ENCODE measurements around the gene PLA2G3.

PLA2G3 gene

DNA sequence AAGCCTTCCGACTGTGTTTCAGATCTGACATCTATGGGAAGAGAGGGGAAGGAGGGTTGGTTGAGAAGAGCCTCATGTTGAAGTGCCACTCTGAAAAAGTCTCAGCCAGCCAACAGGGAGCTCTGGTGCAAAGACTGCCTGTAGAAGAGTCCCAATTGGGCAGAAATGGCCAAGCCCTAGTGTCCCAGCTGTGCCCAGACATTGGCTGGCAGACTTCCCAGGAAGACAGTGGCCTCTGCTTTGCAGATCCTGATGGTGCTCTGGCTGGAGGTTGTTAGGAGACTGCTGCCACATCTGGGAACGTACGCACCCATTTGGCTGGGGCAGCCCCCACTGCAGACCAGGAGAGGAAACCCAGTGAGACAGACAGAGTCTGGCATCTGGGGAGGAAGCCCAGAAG, 3.2 kb upstream of the PLA2G3 start:
- no peak for DNase-seq

GRCh38 chr22:31143038-31143437, 2.7 kb upstream of the PLA2G3 start:
- DNase-seq: no peak

- no peak for DNase-seq
These were observed 2.0 kb upstream of the PLA2G3 start for GRCh38 chr22:31142285-31142684.

GRCh38 chr22:31141551-31141950, 1.2 kb upstream of the PLA2G3 start:
- DNase-seq: no peak

- DNase-seq: no peak
These were observed 438 bp upstream of the PLA2G3 start for GRCh38 chr22:31140746-31141145.

DNA sequence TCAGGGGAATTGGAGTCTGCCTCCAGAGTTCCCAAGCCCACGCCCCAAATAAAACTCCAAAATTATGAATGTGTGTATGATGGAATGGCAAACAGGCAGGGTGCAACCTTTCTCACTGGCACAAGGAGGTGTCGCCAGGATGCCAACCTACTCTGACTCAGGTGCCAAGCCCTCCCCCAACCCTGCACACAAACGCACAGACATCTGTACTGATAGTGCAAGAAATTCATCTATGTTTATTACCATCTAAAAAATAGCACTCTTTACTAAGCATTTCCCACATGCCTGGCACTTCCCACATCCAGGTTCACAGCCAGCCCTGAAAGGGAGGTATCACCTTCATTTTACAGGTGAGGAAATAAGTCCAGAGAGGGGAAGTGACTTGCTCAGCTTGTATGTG, 1.2 kb downstream of the PLA2G3 start:
- DNase-seq: no peak

GRCh38 chr22:31138126-31138525, 2.2 kb downstream of the PLA2G3 start:
- DNase-seq: no peak

GRCh38 chr22:31137721-31138120, 2.6 kb downstream of the PLA2G3 start:
- no peak for DNase-seq

DNA sequence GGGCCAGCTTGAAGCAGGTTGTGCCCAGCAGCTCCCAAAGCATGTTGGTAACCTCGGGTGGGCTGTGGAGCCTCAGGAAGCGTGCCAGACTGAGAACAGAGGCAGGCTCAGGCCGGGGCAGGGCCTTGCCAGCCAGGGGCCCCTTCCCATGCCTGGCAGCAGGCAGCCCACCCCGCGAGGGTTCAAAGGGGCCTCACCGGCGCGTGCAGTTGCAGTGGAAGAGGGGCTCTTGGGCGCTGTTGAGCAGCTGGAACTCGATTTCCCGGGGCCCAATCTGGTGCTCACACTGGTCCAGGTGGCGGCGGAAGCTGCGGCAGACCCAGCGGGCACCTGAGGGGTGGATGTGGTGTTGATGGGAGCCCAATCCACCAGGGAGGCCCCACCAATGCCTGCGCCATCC, 3.6 kb downstream of the PLA2G3 start:
- no peak for DNase-seq

GRCh38 chr22:31136155-31136554, 4.2 kb downstream of the PLA2G3 start:
- no peak for DNase-seq

- no peak for DNase-seq
These were observed 4.6 kb downstream of the PLA2G3 start for GRCh38 chr22:31135706-31136105.

DNA sequence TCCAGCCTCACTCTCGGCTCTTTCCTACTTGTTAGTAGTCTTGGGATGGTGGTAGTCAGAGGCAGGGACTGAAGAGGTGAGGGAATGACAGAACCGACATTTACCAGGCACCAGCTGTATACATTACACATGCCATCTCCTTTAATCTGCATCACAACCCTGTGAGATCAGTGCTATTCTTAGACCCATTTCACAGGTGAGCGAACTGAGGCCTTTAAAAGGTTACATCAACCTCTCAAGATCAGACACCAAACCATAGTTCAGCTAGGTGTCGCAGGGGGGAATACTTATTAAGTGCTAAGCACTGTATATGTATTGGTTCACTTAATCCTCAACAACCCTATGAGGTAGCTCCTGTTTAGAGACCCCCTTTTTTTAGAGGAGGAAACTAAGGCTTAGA, 5.6 kb downstream of the PLA2G3 start:
- DNase-seq: no peak

DNA sequence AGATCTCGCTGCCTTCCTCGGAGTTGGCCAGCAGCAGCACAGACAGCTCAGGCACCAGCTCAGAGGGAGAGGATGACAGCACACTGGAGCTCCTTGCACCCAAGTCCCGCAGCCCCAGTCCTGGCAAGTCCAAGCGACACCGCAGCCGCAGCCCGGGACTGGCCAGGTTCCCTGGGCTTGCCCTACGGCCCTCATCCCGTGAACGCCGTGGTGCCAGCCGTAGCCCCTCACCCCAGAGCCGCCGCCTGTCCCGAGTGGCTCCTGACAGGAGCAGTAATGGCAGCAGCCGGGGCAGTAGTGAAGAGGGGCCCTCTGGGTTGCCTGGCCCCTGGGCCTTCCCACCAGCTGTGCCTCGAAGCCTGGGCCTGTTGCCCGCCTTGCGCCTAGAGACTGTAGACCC, 6.4 kb downstream of the PLA2G3 start:
- DNase-seq: no peak

GRCh38 chr22:31130873-31131272, 9.4 kb downstream of the PLA2G3 start:
- no peak for DNase-seq

DNA sequence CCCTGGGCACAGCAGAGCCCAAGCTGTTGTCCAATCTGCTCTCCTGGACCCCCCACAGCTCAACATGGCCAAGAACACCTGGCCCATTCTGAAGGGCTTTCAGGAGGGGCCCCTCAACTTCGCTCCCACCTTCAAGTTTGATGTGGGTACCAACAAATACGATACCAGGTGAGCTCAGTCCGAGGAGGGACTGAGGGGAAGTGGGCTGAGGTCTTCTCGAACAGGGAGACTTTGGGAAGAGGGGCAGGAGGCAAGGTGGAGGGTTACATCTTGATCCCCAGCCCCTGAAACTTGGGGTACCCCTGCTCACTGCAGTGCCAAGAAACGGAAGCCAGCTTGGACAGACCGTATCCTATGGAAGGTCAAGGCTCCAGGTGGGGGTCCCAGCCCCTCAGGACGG, 12.2 kb downstream of the PLA2G3 start:
- DNase-seq: no peak

DNA sequence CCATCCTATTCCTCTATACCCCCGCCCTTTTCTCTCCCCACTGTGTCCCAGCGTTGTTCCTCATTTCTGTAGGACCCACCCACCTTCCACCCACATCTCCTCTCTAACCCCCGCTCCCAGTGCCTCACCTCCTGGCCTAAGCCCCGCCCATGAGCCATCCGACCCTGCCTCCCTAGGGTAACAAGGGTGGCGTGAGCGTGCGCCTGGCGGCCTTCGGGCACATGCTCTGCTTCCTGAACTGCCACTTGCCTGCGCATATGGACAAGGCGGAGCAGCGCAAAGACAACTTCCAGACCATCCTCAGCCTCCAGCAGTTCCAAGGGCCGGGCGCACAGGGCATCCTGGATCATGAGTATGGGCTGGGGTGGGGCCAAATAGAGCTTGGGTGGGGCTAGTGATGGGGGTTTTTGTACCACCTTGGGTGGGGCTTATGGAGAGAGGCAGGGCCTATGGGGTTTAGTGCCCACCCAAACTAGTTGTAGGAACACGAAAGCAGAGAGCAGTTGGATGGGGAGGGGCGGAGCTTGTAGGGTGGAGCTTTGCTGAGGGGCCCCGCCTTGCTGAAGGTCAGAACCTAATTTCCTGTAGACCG, 13.0 kb downstream of the PLA2G3 start:
- no peak for DNase-seq

GRCh38 chr22:31126869-31127175, 13.5 kb downstream of the PLA2G3 start:
- DNase-seq: no peak

- no peak for DNase-seq
These were observed 14.0 kb downstream of the PLA2G3 start for GRCh38 chr22:31126128-31126868.

DNA sequence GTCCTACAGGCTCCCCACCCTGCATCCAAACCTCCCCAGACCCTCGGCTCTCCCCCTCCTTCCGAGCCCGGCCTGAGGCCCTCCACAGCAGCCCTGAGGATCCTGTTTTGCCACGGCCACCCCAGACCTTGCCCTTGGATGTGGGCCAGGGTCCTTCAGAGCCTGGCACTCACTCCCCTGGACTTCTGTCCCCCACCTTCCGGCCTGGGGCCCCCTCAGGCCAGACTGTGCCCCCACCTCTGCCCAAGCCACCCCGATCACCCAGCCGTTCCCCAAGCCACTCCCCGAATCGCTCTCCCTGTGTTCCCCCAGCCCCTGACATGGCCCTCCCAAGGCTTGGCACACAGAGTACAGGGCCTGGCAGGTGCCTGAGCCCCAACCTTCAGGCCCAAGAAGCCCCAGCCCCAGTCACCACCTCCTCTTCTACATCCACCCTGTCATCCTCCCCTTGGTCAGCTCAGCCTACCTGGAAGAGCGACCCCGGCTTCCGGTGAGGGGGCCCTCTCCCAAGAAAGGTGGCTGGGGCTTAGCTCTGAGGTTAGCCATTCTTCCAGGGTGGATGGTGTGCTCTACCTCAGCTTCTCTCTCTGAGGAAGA, 14.7 kb downstream of the PLA2G3 start:
- DNase-seq: no peak

- DNase-seq: no peak
These were observed 15.4 kb downstream of the PLA2G3 start for GRCh38 chr22:31124811-31125465.

DNA sequence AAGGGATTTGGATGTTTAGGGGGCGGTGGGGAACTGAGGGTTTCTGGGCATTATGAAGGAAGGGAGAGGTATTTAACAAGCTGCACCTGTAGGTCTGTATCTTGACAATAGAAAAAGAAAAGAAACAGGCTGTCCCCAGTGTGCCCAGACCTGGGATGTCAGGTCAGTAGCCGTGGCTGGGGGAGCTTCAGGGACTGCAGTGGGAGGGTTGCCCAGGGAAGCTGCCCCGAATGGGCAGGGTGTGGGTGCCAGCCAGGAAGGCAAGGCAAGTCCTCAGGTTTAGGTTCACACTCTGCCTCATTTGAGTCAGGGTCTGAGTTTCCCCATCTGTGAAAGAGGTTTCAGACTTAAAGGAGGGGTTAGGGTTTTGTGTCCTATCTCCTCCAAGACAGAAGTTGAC, 16.0 kb downstream of the PLA2G3 start:
- no peak for DNase-seq

- DNase-seq: no peak
These were observed 17.1 kb downstream of the PLA2G3 start for GRCh38 chr22:31123292-31123602.

DNA sequence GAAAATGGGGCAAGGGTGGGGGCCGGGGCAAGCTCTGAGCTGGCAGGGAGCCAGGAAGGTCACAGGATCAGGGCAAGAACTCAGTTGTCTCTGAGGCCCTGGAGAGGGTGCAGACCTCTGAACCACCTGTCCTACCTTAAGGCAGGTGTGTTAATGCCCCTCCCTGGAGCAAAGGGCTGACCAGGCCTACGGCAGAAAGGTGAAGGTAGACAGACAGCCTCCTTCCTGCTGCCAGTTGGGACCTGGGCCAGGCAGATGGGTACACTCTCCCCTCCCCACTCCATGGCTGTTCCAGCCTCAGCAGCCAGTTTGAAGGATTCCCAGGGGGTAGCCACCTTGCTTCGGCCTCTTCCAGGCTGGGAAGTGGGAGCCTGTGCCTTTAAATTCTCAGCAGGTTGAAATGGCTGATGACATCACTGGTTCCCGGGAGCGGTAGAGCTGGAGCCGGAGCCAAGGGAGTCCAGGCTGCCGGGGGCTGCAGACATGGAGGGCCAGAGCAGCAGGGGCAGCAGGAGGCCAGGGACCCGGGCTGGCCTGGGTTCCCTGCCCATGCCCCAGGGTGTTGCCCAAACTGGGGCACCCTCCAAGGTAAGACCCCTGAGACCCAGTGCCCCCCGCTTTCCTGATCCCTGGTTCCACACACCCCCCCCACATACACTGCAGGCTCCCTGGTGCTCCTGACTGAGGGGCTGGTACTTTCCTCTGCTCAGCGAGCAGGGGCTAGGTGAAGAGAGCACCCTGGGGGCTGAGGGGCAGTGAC, 17.6 kb downstream of the PLA2G3 start, which contains the start of gene INPP5J:
INPP5J (plus strand) TSS at position 435 of the 760 bp plus-strand sequence; CDS start at position 484, 49 bp downstream.
- no peak for DNase-seq

DNA sequence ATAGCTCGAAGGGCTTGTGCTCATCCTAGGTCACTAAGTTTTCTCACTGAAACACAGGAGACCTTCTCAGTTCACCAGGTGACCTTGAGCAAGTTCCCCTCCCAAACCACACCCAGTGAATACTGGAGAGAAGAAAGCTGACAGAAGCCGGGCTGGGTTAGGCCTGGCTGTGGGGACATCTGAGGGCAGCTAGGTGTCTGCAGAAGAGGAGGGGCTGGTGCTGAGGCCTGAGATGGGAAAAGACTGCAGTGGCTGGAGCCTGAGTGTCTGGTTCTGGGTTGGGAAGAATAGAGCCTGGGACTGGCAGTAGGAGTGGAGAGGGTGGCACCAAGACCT, 18.1 kb downstream of the PLA2G3 start:
- DNase-seq: no peak

Data from stimulated activated CD4-positive, alpha-beta T cell treated with anti-CD3 and anti-CD28 coated beads, Interleukin-2, amount 100 ng/mL, for 24 hours (primary cell).